ENCODE results near the gene FBN1.

Gene FBN1

GRCh38 chr15:48522123-48522522, 123.4 kb downstream of the FBN1 start:
- no peak overlapping the region for H3K4me3 ChIP-seq (ENCODE audit: low read depth, low read length)
- TF ChIP-seq, protein P1, sequence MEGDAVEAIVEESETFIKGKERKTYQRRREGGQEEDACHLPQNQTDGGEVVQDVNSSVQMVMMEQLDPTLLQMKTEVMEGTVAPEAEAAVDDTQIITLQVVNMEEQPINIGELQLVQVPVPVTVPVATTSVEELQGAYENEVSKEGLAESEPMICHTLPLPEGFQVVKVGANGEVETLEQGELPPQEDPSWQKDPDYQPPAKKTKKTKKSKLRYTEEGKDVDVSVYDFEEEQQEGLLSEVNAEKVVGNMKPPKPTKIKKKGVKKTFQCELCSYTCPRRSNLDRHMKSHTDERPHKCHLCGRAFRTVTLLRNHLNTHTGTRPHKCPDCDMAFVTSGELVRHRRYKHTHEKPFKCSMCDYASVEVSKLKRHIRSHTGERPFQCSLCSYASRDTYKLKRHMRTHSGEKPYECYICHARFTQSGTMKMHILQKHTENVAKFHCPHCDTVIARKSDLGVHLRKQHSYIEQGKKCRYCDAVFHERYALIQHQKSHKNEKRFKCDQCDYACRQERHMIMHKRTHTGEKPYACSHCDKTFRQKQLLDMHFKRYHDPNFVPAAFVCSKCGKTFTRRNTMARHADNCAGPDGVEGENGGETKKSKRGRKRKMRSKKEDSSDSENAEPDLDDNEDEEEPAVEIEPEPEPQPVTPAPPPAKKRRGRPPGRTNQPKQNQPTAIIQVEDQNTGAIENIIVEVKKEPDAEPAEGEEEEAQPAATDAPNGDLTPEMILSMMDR (IDR thresholded peaks at IDR 0.05; ENCODE audit: insufficient read depth, low read length, missing control alignments) = no peak
- POLR2A ChIA-PET = no interaction called here
- CTCF ChIA-PET = no interaction called here
- DNase-seq (ENCODE audit: low read depth, low spot score) = no peak

DNA sequence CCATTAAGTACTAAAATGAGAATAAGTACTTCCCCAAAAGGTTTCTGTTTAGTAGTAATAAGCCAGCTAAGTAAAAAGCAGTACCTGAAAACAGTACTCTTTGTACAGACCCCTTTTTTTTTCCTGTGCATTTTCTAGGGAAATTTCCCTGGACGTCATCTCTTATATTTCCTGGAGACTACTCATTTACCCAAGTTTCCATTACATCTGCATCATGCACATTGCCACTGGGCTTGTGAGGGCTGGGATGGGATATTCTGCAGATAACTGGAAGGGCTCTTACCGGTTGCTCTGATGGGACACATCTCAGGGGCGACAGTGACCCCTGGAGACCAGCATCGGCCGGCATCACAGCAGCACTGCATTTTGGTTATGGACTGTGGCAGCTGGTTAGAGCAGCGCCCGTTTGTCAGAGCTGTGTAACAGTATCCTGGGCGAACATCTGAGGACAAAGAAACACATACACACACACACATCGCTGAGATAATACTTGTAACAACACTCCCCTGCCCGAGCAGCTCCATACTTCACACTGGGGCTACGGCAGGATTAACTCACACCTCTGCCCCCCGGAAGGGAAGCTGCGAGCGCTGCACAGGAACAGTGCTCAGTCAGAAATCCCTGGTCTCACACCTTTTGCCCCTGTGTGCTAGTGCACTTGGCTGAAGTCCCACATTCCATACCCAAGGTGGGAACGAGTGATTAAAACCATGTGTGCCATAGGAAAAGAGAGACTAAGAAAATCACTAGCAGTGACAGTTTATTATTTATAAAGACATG, 124.9 kb downstream of the FBN1 start:
- TF ChIP-seq, protein P1 (IDR thresholded peaks at IDR 0.05; ENCODE audit: insufficient read depth, low read length, missing control alignments) = no peak
- H3K4me3 ChIP-seq (ENCODE audit: low read depth, low read length) = no peak overlapping the region
- ChIA-PET CTCF (interaction anchor here (1.1 to 1.2 kb wide), 2 partner anchors 10 to 15 kb away, joined by 3 to 5 read pairs; no protein-coding TSS in a partner anchor), POLR2A (no interaction called here)
- DNase-seq (ENCODE audit: low read depth, low spot score) = no peak

- POLR2A ChIA-PET = no interaction called here
- TF ChIP-seq, protein P1 (IDR thresholded peaks at IDR 0.05; ENCODE audit: insufficient read depth, low read length, missing control alignments) = no peak
- CTCF ChIA-PET = interaction anchor here (0.8 to 1.4 kb wide), 2 partner anchors 8 to 21 kb away, joined by 3 to 5 read pairs; no protein-coding TSS in a partner anchor
- DNase-seq (ENCODE audit: low read depth, low spot score) = no peak
- H3K4me3 ChIP-seq (ENCODE audit: low read depth, low read length) = no peak overlapping the region
These were observed 129.4 kb downstream of the FBN1 start for GRCh38 chr15:48516121-48516520.

- TF ChIP-seq, protein P1 (IDR thresholded peaks at IDR 0.05; ENCODE audit: insufficient read depth, low read length, missing control alignments) = no peak
- H3K4me3 ChIP-seq (ENCODE audit: low read depth, low read length) = no peak overlapping the region
- no peak for DNase-seq (ENCODE audit: low read depth, low spot score)
- ChIA-PET POLR2A (no interaction called here), CTCF (interaction anchor here (0.8 to 1.2 kb wide), 2 partner anchors 11 to 22 kb away, joined by 3 read pairs; no protein-coding TSS in a partner anchor)
These were observed 130.0 kb downstream of the FBN1 start for GRCh38 chr15:48515500-48515899.

DNA sequence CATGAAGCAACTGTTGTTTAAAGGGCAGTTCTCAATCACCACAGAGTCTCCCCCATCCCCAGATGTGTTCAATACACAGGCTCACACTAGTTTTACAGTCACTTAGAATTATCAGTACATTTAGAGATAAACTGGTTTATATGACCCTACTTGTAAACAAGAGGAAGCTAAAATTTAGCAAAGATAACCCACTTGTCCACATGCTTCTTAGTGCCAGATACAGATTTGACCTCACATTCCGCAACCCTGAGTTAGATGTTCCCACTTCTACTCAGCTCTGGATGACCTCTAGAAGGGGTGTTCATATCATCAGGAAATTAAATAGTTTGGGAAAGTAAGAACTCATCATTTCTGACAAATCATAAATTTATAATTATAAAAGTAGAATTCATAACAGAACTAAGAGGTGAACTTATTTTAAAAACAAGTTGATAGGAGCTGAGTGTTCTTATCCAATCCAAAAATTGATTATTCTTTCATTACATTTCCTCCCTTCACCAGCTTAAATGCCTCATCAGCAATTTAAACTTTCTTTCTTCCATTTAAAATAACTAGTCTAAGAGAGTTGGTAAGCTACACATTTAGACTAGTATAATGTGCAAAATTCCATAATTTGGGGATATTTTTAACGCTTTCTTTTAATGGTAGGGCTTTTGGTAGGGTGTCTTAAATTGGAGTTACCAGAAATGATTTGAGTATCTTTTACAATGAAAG, 131.2 kb downstream of the FBN1 start:
- no peak for DNase-seq (ENCODE audit: low read depth, low spot score)
- no peak overlapping the region for H3K4me3 ChIP-seq (ENCODE audit: low read depth, low read length)
- ChIA-PET CTCF (interaction anchor here (0.7 to 1.2 kb wide), 4 partner anchors 9 to 34 kb away, joined by 3 to 4 read pairs (median 3); no protein-coding TSS in a partner anchor), POLR2A (no interaction called here)
- TF ChIP-seq, protein P1 (IDR thresholded peaks at IDR 0.05; ENCODE audit: insufficient read depth, low read length, missing control alignments) = no peak

- no peak overlapping the region for H3K4me3 ChIP-seq (ENCODE audit: low read depth, low read length)
- TF ChIP-seq, protein P1 (IDR thresholded peaks at IDR 0.05; ENCODE audit: insufficient read depth, low read length, missing control alignments) = no peak
- ChIA-PET POLR2A (no interaction called here), CTCF (interaction anchor here (1.4 kb wide), 1 partner anchor 31 kb away, joined by 3 read pairs; no protein-coding TSS in a partner anchor)
- no peak for DNase-seq (ENCODE audit: low read depth, low spot score)
These were observed 134.5 kb downstream of the FBN1 start for GRCh38 chr15:48510976-48511375.

All from AG04449 (cell line).